GM21367 (cell line): Measurements from ENCODE around the gene ABR.
"Not testable (repeated sequence)": the region's sequence is repeated elsewhere in the genome, so short reads cannot be mapped to it uniquely, and the experiment has no call there.

ENCODE experiments used
- ATAC-seq: cut with Tn5 transposase; IDR thresholded peaks from one replicate; pipeline ENCODE4 v1.9.1; 2021; ENCODE audit not compliant: unreplicated experiment

The ABR gene

DNA sequence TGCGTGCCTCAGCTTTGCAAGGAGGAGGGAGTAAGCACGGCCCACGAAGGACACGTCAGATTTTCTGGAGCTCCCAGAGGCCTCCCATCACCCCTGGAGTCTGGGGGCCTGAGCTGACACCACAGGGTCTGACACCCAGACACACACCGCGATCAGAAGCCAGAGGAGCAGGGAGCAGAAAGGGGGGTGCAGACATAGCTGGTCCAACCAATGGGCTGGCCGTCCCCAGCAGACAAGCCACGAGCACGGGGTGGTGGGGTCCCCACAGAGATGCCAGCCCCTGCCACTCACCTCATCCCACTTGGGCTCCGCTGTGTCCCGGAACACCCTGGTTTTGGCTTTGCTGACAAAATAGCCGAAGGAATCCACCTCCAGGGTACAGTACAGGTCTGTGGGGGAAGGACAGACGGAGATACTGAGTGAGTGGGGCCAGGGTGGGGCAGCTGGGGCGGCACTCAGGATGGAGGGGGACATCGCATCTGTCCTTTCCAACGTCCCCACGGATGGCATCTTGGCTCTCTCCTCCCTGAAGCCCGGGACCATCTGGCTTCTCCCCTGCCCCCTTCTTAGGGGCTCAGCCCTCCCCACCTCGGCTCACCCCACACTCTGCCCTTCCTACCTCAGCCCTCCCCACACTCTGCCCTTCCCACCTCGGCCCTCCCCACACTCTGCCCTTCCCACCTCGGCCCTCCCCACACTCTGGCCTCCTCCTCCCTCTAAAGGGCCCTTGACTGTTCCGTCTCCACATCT lies 129.4 kb downstream of the ABR start:
- no peak for ATAC-seq

DNA sequence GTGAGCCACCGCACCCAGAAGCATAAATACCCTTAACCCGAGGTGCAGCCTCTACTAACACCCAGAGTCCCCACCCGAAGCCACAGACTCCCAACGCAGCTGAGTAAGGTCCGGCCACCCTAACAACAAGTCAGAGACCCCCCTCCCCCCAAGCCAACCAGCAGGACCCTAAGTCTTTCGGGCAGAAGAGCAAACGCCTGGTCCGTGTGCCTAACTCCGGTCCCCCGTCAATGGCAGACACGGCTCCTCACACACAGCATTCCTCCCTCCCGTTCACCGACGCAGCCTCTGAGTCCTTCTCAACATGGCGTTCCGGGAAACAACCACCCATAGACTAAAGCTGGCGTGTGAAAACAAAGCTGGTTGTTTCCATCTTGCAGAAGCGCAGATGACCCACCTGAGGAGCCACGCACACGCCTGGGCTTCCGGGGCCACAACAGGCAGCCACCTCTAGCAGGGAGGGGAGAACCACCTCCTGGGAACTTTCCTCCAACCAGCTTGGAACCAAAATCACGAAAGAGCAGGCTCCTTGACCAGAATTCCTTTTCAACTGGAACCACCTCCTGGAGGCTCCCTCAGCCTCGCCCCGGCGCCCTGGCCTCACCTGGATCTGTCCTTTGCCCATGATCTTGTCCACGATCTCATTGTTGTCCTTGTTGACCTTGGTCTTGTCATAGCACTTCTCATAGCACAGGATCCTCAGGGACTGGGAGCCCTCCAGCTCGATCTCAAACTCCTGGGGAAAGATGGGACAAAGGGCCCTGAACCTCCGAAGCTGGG lies 130.1 kb downstream of the ABR start:
- ATAC-seq, result no peak

DNA sequence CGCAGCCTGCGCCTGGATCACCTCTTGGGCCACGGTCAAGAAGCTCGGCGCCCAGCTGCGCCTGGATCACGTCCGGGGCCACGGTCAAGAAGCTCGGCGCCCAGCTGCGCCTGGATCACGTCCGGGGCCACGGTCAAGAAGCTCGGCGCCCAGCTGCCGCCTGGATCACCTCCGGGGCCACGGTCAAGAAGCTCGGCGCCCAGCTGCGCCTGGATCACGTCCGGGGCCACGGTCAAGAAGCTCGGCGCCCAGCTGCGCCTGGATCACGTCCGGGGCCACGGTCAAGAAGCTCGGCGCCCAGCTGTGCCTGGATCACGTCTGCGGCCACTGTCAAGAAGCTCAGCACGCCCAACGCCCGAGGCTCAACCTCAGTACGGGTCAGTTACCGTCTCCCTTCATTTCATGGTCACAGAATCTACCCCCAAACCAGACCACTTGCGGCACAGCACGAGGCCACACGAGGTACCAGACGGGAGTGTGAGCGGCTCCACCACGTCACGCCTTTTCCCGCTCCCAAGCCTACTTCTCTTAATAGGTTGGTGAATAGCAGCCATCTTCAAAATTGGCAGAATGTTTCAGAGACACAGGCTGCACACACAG lies 131.2 kb downstream of the ABR start:
- not testable (repeated sequence) for ATAC-seq

DNA sequence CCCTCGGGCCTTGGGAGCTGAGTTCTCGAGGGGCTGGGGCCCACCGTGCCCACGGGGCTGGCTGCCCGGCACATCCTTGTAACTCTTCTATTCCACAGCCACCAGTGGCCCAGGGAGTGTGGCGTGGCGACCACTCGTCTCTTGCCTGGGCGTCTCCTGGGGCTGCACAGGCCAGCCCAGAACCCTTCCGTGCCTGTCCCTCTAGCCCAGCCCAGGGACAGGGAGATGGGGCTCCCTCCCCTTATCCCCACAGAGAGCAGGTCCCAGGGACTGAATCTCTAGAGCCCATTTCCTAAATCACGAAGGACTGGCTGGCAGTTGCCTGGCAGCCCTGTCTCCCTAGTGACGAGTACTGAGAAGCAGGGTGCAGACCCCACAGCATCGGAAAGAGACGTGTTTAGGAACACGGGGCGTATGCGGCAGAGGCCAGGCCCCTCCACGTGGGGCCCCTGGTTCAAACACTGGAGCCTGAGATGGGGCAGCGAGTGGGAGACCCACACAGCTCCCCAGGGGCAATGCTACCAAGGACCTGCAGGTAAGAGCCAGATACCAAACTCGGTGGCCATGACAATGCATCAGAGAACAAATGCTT lies 131.8 kb downstream of the ABR start:
- no peak for ATAC-seq

DNA sequence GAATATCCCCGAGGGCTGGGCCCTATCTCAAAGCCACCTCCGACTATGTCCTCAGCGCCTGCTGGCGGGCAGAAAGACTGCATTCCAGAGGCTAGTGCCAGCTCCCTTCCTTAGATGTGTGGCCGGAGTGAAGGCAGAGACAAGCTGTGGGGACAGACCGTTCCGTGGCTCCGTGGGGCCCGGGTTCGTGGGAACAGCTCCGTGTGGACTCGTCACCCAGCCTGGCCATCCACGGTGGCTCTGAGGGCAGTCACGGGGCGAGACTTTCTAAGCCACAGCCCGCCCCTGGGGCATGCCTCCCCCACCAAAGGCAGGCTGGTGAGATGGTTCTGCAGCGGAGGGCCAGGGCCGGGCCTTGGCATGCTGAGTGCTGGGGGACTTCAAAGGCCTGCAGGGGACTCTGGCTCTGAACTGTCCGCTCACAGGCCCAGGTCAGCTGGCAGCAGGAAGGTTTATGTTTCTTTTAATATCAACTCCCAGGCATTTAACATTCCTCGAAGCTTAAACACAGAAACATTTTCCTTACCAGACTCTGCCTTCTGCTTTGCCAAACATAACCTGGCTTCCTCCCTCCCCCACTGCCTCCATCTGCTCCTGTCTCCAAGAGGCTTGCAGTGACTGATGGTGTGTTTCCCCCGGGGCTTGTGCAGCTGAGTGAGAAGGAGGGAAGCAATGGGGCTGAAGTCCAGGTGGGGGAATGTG lies 132.5 kb downstream of the ABR start:
- ATAC-seq, result no peak

DNA sequence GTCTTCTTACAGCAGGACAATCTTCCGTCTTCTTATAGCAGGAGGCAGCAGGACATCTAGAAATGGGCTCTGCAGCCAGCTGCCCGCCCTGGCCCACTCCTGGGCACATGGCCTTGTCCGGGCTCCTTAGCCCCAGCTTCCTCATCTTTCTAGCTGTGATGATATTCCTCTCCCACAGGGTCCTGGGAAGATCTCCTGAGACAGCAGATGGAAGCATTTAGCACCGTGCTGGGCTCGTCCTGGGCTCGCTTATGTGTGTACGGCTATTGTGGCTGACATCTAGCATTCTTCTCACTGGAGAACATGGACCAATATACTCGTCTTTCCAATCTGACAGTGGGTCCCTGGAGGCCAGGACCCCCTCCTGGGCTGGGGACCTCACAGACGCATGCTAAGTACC lies 134.3 kb downstream of the ABR start:
- ATAC-seq, result no peak

DNA sequence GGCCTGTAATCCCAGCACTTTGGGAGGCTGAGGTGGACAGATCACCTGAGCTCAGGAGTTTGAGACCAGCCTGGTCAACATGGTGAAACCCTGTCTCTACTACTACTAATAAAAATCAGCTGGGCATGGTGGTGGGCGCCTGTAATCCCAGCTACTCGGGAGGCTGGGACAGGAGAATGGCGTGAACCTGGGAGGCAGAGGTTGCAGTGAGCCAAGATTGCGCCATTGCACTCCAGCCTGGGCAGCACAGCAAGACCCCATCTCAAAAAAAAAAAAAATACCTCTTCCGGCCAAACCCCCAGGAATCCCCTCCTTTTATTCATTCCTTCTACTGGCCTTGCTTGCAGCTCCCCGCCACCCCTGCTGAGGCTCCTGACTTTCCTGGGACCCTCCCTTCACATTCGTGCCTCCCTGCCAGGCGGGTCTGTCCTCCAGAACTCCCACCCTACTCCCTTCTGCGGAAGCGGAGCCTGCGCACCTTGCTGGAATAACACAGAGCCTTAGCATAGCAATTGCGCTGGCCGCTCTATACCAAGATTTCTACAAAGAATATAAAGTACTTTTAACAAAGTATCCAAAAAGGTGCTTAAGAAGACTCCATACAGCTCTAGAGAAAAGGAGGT lies 135.3 kb downstream of the ABR start:
- ATAC-seq, result not testable (repeated sequence)

DNA sequence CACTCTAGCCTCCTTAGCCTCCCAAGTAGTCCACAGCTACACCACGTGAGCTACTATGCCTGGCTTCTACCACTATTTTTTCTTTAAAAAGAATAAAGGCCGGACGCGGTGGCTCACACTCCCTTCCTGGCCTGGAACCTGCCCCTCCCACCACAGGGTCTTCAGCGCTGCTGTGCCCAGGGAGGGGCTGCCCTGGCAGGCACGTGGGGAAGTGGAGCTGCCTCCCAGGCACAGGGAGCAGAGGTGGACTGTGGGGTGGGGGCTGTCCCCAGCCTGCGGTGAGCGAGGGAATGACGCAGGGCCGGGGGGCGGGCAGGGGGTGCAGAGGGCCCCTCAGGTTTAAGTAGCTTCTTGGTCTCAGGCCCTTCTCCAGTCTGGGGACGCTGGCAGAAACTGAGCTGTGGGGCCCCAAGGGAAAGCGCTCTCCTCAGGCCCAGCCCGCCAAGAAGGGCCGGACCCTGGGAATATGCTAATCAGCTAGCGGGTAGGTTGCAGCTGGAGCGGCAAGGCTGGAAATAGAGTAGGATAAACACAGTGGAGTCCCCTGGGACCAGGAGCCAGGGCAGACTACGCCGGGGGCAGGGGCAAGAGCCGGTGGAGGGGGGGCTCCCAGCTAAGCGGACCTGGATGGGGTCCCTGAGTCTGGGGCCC lies 136.1 kb downstream of the ABR start:
- ATAC-seq, result no peak

DNA sequence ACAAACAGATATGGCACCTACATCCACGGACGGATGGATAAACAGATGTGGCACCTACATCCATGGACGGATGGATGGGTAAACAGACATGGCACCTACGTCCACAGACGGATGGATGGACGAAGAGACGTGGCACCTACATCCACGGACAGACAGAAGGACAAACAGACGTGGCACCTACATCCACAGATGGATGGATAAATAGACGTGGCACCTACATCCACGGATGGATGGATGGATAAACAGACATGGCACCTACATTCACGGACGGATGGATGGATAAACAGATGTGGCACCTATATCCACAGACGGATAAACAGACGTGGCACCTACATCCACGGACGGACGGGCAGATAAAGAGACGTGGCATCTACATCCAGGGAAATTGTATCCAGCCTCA lies 137.3 kb downstream of the ABR start:
- ATAC-seq, result no peak

DNA sequence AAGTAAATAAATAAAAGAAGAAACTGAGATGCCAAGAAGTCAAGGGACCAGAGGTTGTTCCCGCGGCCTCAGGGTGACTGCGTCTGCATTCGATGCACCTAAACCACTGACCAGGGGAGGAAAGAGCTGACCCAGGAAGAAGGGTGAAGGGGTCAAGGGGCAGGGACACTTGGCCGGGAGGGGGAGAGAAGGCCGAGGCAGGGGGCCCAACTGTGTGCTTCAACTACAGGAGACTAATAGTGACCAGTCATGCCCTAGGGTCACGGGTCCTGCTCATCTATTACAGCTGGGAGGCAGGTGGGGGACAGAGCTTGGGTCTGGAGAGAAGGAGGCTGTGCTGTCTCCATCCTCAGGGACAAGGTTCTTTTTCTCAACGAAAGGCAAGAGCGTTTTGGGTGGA lies 138.0 kb downstream of the ABR start:
- no peak for ATAC-seq

DNA sequence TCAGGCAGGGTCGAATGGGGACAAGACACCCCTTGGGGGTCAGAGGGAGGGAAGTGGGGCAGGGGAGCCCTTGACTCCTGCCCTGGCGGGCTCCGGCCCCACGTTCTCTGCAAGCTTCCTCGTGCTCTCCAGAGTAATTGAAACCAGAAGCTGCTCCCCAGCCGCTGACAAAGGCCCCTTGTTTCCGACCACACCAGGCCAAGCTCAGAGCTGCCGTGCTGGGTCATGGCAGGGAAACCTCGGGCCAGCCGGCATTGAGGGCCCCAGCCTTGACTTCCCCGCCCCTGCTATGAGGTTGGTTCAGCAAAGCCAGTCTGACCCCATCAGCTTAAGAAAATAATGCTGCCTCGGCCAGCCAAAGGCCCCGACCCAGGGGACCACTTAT lies 139.6 kb downstream of the ABR start:
- no peak for ATAC-seq

DNA sequence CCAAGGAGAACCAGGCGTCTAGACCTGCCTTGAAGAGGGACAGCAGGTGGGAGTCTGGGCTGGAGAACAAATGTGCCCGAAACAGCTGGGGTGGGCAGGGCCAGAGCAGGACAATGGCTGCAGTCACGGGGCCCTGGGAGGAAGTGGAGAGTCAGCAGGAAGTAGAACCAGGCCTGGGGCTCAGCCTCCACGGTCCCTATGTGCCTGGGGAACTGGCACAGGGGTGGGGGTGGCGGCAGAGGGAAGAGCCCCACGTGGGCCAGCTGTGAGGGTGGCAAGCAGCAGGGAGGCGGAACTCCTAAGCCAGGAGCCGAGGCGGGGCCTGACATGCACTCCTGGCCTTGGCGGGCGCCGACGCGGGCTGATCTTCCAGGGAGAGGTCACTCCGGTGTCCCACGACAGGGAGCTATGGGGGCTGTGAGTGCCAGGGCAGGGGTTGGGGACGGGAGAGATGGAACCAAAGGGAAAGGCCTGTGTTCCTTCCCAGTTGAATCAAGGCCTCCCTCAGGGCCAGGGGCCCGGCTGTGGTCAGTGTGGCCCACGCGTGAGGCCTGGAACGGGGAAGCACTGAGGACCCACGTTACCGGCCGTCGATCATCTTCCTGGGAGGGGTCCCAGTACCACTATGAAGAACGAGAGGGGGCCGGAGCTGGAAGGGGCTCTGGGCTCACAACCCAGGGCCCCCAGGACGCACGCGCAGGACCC lies 140.1 kb downstream of the ABR start:
- ATAC-seq, result no peak

DNA sequence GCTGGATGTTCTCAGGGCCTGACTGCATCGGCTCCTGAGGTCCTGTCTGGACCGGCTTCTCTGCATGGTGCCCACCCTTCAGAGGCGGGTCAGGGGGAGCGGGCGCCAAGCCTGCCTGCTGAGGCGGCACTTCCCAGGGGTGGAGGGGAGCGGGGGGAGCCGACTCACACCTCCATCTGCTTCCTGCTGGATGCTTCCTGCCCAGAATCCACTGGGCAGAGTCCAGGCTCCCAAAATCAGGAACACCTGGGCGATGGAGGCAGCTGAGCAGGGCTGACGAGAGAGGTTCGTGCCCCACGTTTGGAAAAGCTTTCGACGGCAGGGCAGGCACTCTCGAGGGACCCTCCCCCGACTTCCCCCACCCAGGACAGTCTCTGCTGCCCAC lies 140.7 kb downstream of the ABR start:
- ATAC-seq, result no peak

DNA sequence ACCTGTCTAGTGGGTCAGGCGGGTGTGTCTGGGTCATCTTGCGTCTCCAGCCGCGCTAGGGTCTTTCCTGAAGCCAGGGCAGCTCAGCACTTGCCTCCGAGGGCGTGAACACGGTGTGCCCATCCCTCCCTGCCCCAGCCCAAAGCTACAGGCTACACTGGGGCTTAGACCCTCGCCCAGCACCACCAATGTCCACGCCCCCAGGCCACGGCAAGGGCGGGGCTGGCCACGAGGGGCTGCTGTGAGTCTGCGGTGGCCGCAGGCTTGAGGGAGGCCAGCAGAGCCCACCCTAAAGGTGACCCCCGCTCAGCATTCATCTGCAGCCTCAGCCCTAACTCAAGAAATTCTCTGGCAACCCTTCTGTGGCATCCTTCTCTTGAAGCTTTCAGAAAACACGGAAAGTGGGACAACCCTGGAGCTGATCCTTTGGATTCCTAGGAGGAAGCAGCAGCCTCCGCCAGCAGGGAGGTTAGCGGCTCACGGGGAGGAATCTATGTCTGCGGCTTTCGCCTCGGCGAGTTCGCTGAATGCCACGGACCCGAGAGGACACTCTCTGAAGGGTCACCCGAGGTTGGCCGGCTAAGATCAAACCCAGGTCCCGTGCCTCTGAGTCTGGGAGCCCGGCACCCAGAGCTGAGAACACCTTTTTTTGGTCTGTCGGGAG lies 141.2 kb downstream of the ABR start:
- ATAC-seq, result no peak

DNA sequence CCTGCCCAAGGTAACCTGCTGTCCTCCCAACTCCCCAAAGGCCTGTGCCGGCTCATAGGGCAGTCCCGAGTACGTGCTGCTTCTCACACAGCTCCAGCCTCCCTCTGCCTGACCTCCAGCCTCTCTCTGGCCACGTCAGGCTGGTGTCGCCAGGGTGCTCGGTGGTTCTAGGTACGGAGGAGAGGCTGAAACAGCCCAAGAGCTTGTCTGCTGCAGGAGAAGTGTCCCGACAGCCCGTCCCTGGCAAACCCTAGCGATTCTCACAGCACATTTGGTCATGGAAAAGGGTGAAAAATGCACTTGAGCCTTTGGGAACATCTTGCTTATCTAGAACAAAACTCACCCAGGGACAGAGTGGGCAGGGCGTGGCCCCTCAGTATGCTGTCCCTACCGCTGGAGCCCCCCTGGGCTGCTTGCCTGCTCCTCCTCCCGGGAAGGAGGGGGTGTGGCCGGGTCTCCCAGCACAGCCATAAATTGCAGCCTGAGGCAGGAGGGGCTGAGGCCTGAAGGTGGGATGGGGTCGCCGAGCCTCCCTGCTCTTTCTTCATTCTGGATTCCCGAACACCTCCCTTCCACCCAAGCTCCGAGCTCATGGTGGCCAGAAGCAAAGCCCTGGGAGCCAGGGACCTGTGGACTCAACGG lies 142.4 kb downstream of the ABR start:
- ATAC-seq, result no peak

DNA sequence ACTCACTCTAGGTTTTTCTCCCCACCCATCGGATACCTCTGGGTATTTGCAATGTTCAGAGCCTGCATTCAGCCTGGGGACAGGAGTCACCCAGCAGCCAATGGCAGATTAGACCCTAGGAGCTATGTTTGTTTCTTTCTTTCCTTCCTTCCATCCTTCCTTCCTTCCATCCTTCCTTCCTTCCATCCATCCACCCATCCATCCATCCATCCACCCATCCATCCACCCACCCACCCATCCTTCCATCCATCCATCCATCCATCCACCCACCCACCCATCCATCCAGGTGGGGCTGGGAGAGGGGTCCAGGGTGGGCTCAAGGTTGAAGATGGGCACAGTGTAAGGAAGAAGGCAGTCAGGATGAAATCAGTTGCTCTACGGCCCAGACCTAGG lies 142.9 kb downstream of the ABR start:
- ATAC-seq, result no peak

DNA sequence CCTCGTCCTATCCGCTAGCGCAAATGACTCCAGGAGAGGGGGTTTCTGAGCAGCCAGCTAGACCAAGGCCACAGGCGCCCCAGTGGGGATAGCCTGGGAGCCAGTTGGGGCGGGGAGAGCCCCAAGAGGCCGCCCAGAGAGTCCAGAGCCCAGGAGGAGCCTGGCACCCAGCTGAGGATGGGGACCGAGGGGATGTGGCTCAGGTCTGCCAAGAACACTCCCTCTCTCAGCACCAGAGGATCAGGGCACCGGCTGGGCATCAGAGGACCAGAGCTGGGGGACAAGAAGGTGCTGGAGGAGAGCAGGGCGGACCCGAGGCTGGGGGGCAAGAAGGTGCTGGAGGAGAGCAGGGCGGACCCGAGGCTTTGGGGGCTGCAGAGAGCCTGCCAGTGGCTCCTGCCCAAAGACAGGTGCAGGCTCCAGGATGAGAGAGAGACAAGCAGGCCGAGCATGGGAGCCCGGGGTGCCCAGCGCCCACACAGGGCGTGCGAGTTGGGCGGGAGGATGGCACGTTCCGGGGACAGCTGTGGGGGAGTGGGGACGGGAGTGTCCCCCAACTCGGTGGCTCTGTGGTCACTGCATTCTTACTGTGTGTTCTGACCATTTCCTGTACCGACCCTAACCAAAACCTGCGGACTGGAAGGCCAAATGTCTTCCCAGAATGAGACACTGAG lies 143.5 kb downstream of the ABR start:
- ATAC-seq, result no peak

DNA sequence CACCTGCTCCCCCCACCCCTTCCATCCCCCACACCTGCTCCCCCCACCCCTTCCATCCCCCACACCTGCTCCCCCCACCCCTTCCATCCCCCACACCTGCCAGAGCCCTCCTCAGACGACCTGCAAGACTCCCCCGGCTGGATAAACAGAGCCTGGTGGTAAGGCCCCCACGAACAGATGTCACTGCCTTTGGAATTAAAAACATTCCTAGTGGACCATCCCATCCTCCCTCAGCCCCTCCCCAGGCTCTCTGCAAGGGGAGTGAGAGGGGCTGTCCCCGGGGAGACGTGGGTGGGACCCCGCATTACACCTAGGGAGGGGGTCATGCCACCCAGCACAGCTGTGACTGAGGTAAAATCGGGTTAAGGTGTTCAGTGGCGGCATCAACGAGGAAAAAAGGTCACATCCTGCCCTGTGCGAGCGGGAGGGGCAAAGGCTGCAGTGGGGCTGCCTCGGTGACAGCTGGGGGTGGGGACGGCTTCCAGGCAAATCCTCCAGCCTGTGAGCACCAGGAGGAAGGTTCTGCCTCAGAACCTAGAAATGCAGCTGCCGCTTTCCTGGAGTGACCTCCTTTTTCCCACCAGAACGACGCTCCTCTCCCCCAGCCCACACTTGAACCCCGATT lies 144.1 kb downstream of the ABR start:
- ATAC-seq, result no peak
